Stimulated activated CD8-positive, alpha-beta memory T cell treated with anti-CD3 and anti-CD28 coated beads, Interleukin-7, amount 100 ng/mL, for 24 hours (primary cell): Measurements from ENCODE around the gene PER1.
A peak's percentile ranks its signal among the peaks of the same experiment; 100 is the strongest.

Source experiments
- DNase-seq: peaks from one replicate; pipeline ENCODE4 v3.0.0-alpha.2; 2020; ENCODE audit warnings: low read depth

The PER1 gene

GRCh38 chr17:8138672-8139371 is 13.4 kb downstream of the PER1 start:
- peak; percentile 94 for DNase-seq

GRCh38 chr17:8138374-8138671 is 13.9 kb downstream of the PER1 start:
- no peak for DNase-seq

- DNase-seq = no peak
Measured at GRCh38 chr17:8137645-8138373, 14.4 kb downstream of the PER1 start.

- DNase-seq = no peak
Measured at GRCh38 chr17:8133941-8134340, 18.3 kb downstream of the PER1 start.

- no peak for DNase-seq
Measured at GRCh38 chr17:8133399-8133798, 18.8 kb downstream of the PER1 start.

GRCh38 chr17:8131844-8132441 is 20.3 kb downstream of the PER1 start:
- DNase-seq = no peak

- DNase-seq = no peak
Measured at GRCh38 chr17:8128125-8128784, 23.9 kb downstream of the PER1 start.

GRCh38 chr17:8126491-8127066 is 25.6 kb downstream of the PER1 start:
- no peak for DNase-seq

- DNase-seq = no peak
Measured at GRCh38 chr17:8125947-8126490, 26.2 kb downstream of the PER1 start.

- DNase-seq = peak; percentile 91
Measured at GRCh38 chr17:8125154-8125946, 26.9 kb downstream of the PER1 start.

GRCh38 chr17:8124350-8125153 is 27.7 kb downstream of the PER1 start:
- DNase-seq = no peak

GRCh38 chr17:8123695-8124349 is 28.4 kb downstream of the PER1 start, which contains the start of gene HES7:
TSS of gene HES7 (minus strand) at chr17:8124106. CDS start at chr17:8124084, 22 bp downstream.
- no peak for DNase-seq

- no peak for DNase-seq
Measured at GRCh38 chr17:8122924-8123694, 29.1 kb downstream of the PER1 start.

GRCh38 chr17:8122422-8122923 is 29.7 kb downstream of the PER1 start:
- no peak for DNase-seq

- DNase-seq = no peak
Measured at GRCh38 chr17:8121681-8122421, 30.4 kb downstream of the PER1 start.

- no peak for DNase-seq
Measured at GRCh38 chr17:8121407-8121680, 30.9 kb downstream of the PER1 start.

GRCh38 chr17:8120520-8121406 is 31.4 kb downstream of the PER1 start:
- no peak for DNase-seq
